ENCODE data around the gene GDF7. TPM values are rescaled to one million over a fixed set of nuclear protein-coding genes. Genes with fewer than 3 reads are reported as not detected.

Gene GDF7
- total and polyA plus RNA-seq, 4 donors: 0.89 to 7.2 (median 3.3) TPM

- H3K4me3 ChIP-seq (ENCODE audit: low read depth in 1 of 3, low read length in 3 of 3): no peak overlapping the region
- no peaks in the 10 kb centered on the region for H3K36me3 ChIP-seq (ENCODE audit: control insufficient read depth in 4 of 4, insufficient read depth in 3 of 4, low read depth in 1 of 4, low read length in 3 of 4)
- no peaks in the 10 kb centered on the region for H3K27me3 ChIP-seq (ENCODE audit: control insufficient read depth in 4 of 4, insufficient read depth in 4 of 4, low read length in 3 of 4)
- no peak overlapping the region for H3K27ac ChIP-seq (ENCODE audit: low read depth in 1 of 2, low read length in 2 of 2)
- no peak for TF ChIP-seq GABPA (IDR thresholded peaks at IDR 0.05 in 1 of 2, conservative IDR thresholded peaks at IDR 0.05 in 1 of 2)
- no peak for TF ChIP-seq MAX (IDR thresholded peaks at IDR 0.05)
- TF ChIP-seq FOXA1 (IDR thresholded peaks at IDR 0.05): no peak
- 74% methylated on average over 4 of the region's 4 CpGs for WGBS
- no peak for DNase-seq (ENCODE audit: low spot score)
- no peak overlapping the region for H3K9ac ChIP-seq (ENCODE audit: low read depth in 1 of 2, low read length in 2 of 2)
- H3K9me3 ChIP-seq (ENCODE audit: control insufficient read depth in 4 of 4, low read length in 3 of 4): no peaks in the 10 kb centered on the region
- peaks cover 3 to 33% (median 22%) of the 10 kb centered on the region in 4 donors for H3K4me1 ChIP-seq (ENCODE audit: control insufficient read depth in 4 of 4, insufficient read depth in 4 of 4, low read length in 3 of 4)
These were observed 32.1 kb downstream of the GDF7 start for GRCh38 chr2:20698916-20699613.

- no peak overlapping the region for H3K4me3 ChIP-seq (ENCODE audit: low read depth in 1 of 3, low read length in 3 of 3)
- WGBS: 94% methylated on average over 5 of the region's 5 CpGs
These were observed 35.6 kb downstream of the GDF7 start for GRCh38 chr2:20702563-20702962.

GRCh38 chr2:20704886-20705285 lies 37.9 kb downstream of the GDF7 start:
- no peak for DNase-seq (ENCODE audit: low spot score)
- peaks cover 0 to 2% (median 0%) of the 10 kb centered on the region in 4 donors for H3K4me1 ChIP-seq (ENCODE audit: control insufficient read depth in 4 of 4, insufficient read depth in 4 of 4, low read length in 3 of 4)
- no peak overlapping the region for H3K9ac ChIP-seq (ENCODE audit: low read depth in 1 of 2, low read length in 2 of 2)
- no peak overlapping the region for H3K4me3 ChIP-seq (ENCODE audit: low read depth in 1 of 3, low read length in 3 of 3)
- H3K27me3 ChIP-seq (ENCODE audit: control insufficient read depth in 4 of 4, insufficient read depth in 4 of 4, low read length in 3 of 4): no peaks in the 10 kb centered on the region
- H3K9me3 ChIP-seq (ENCODE audit: control insufficient read depth in 4 of 4, low read length in 3 of 4): no peaks in the 10 kb centered on the region
- 91% methylated on average over 1 of the region's 1 CpG for WGBS
- no peaks in the 10 kb centered on the region for H3K36me3 ChIP-seq (ENCODE audit: control insufficient read depth in 4 of 4, insufficient read depth in 3 of 4, low read depth in 1 of 4, low read length in 3 of 4)
- H3K27ac ChIP-seq (ENCODE audit: low read depth in 1 of 2, low read length in 2 of 2): no peak overlapping the region
- TF ChIP-seq GABPA (IDR thresholded peaks at IDR 0.05 in 1 of 2, conservative IDR thresholded peaks at IDR 0.05 in 1 of 2) (no peak), CTCF (IDR thresholded peaks at IDR 0.05; ENCODE audit: low read depth, low read length, missing input control) (no peak)

More at GRCh38 chr2:20702563-20702962, 35.6 kb downstream of the GDF7 start:
- no peaks in the 10 kb centered on the region for H3K27me3 ChIP-seq (ENCODE audit: control insufficient read depth in 4 of 4, insufficient read depth in 4 of 4, low read length in 3 of 4)
- TF ChIP-seq RXRA (IDR thresholded peaks at IDR 0.05) (no peak), HNF4G (IDR thresholded peaks at IDR 0.05) (no peak), ZBTB33 (IDR thresholded peaks at IDR 0.05) (no peak)
- H3K9me3 ChIP-seq (ENCODE audit: control insufficient read depth in 4 of 4, low read length in 3 of 4): no peaks in the 10 kb centered on the region
- H3K27ac ChIP-seq (ENCODE audit: low read depth in 1 of 2, low read length in 2 of 2): no peak overlapping the region
- no peaks in the 10 kb centered on the region for H3K36me3 ChIP-seq (ENCODE audit: control insufficient read depth in 4 of 4, insufficient read depth in 3 of 4, low read depth in 1 of 4, low read length in 3 of 4)
- H3K9ac ChIP-seq (ENCODE audit: low read depth in 1 of 2, low read length in 2 of 2): no peak overlapping the region
- no peak for DNase-seq (ENCODE audit: low spot score)
- peaks cover 3 to 13% (median 6%) of the 10 kb centered on the region in 4 donors for H3K4me1 ChIP-seq (ENCODE audit: control insufficient read depth in 4 of 4, insufficient read depth in 4 of 4, low read length in 3 of 4)

- no peak for DNase-seq (ENCODE audit: low spot score)
- no peaks in the 10 kb centered on the region for H3K9me3 ChIP-seq (ENCODE audit: control insufficient read depth in 4 of 4, low read length in 3 of 4)
- no peaks in the 10 kb centered on the region for H3K36me3 ChIP-seq (ENCODE audit: control insufficient read depth in 4 of 4, insufficient read depth in 3 of 4, low read depth in 1 of 4, low read length in 3 of 4)
- H3K27ac ChIP-seq (ENCODE audit: low read depth in 1 of 2, low read length in 2 of 2): no peak overlapping the region
- H3K4me1 ChIP-seq (ENCODE audit: control insufficient read depth in 4 of 4, insufficient read depth in 4 of 4, low read length in 3 of 4): no peaks in the 10 kb centered on the region
- H3K9ac ChIP-seq (ENCODE audit: low read depth in 1 of 2, low read length in 2 of 2): no peak overlapping the region
- WGBS: 97% methylated on average over 2 of the region's 2 CpGs
- no peak overlapping the region for H3K4me3 ChIP-seq (ENCODE audit: low read depth in 1 of 3, low read length in 3 of 3)
- H3K27me3 ChIP-seq (ENCODE audit: control insufficient read depth in 4 of 4, insufficient read depth in 4 of 4, low read length in 3 of 4): no peaks in the 10 kb centered on the region
- no peak for TF ChIP-seq NR2F2 (IDR thresholded peaks at IDR 0.05)
- no peak for TF ChIP-seq FOXA2 (IDR thresholded peaks at IDR 0.05)
- TF ChIP-seq MAX (IDR thresholded peaks at IDR 0.05): no peak
- TF ChIP-seq HNF4G (IDR thresholded peaks at IDR 0.05): no peak
- no peak for TF ChIP-seq RXRA (IDR thresholded peaks at IDR 0.05)
- TF ChIP-seq RAD21 (IDR thresholded peaks at IDR 0.05): no peak
- no peak for TF ChIP-seq SP1 (IDR thresholded peaks at IDR 0.05)
- no peak for TF ChIP-seq FOXA1 (IDR thresholded peaks at IDR 0.05)
- TF ChIP-seq ATF3 (IDR thresholded peaks at IDR 0.05): no peak
- TF ChIP-seq GABPA (IDR thresholded peaks at IDR 0.05 in 1 of 2, conservative IDR thresholded peaks at IDR 0.05 in 1 of 2): no peak
- no peak for TF ChIP-seq CTCF (IDR thresholded peaks at IDR 0.05; ENCODE audit: low read depth, low read length, missing input control)
These were observed 39.3 kb downstream of the GDF7 start for GRCh38 chr2:20706217-20706616.
